MM.1S (cell line): ENCODE measurements around the gene CACNB4.

Experiments
- DNase-seq: peaks from one replicate; pipeline ENCODE4 v3.0.0-alpha.2; 2015
- H2AFZ ChIP-seq: fragments of 300-600 bp; sonication (generic); 2 replicates; pipeline ENCODE4 v1.6.0; 2016; ENCODE audit warnings: antibody characterized with exemption, low read length
- H3F3A ChIP-seq: fragments of 300-600 bp; sonication (generic); 2 replicates; pipeline ENCODE4 v1.6.1; 2016; ENCODE audit warnings: mild to moderate bottlenecking, antibody characterized with exemption, low read length, moderate library complexity, mixed read lengths; ENCODE audit not compliant: insufficient read depth
- H3K27ac ChIP-seq: fragments of 300-600 bp; sonication (generic); 2 replicates; pipeline ENCODE4 v1.5.1; 2016; ENCODE audit warnings: mild to moderate bottlenecking, low read length
- H3K27me3 ChIP-seq: fragments of 300-600 bp; sonication (generic); replicated peaks from 2 replicates; pipeline ENCODE4 v1.6.0; 2016; ENCODE audit warnings: low read length; ENCODE audit not compliant: insufficient read depth
- H3K36me3 ChIP-seq: fragments of 300-600 bp; sonication (generic); replicated peaks from 2 replicates; pipeline ENCODE4 v1.6.1; 2016; ENCODE audit warnings: mild to moderate bottlenecking, low read length, mixed read lengths; ENCODE audit not compliant: insufficient read depth
- H3K4me1 ChIP-seq: fragments of 300-600 bp; sonication (generic); 2 replicates; pipeline ENCODE4 v1.6.1; 2016; ENCODE audit warnings: low read length, mixed read lengths
- H3K4me2 ChIP-seq: fragments of 300-600 bp; sonication (generic); 2 replicates; pipeline ENCODE4 v1.6.0; 2016; ENCODE audit warnings: low read depth, low read length
- H3K4me3 ChIP-seq: fragments of 300-600 bp; sonication (generic); 2 replicates; pipeline ENCODE4 v1.5.1; 2016; ENCODE audit warnings: low read length, mixed read lengths
- H3K79me2 ChIP-seq: fragments of 300-600 bp; sonication (generic); 2 replicates; pipeline ENCODE4 v1.6.1; 2016; ENCODE audit warnings: mixed run types, low read length, mixed read lengths
- H3K9ac ChIP-seq: fragments of 300-600 bp; sonication (generic); 2 replicates; pipeline ENCODE4 v1.6.1; 2016; ENCODE audit warnings: low read length, mixed read lengths
- H3K9me2 ChIP-seq: fragments of 300-600 bp; sonication (generic); replicated peaks from 2 replicates; pipeline ENCODE4 v1.6.1; 2016; ENCODE audit warnings: mild to moderate bottlenecking, low read length, mixed read lengths; ENCODE audit not compliant: insufficient read depth
- H3K9me3 ChIP-seq: fragments of 300-600 bp; sonication (generic); replicated peaks from 2 replicates; pipeline ENCODE4 v1.6.1; 2016; ENCODE audit warnings: mild to moderate bottlenecking, low read length, mixed read lengths; ENCODE audit not compliant: insufficient read depth
- H4K20me1 ChIP-seq: fragments of 300-600 bp; sonication (generic); 2 replicates; pipeline ENCODE4 v1.6.1; 2016; ENCODE audit warnings: mild to moderate bottlenecking, low read length, moderate library complexity, mixed read lengths; ENCODE audit not compliant: insufficient read depth
- EZH2 ChIP-seq: fragments of 300-600 bp; sonication (generic); optimal IDR thresholded peaks from 2 replicates; pipeline ENCODE3; 2017; ENCODE audit warnings: low read depth, mild to moderate bottlenecking, antibody characterized with exemption, low read length, mixed read lengths
- EZH2phosphoT487 ChIP-seq: fragments of 300-600 bp; sonication (generic); IDR thresholded peaks from 2 replicates; pipeline ENCODE4 v1.6.1; 2018; ENCODE audit warnings: antibody characterized with exemption, low read length
- TF ChIP-seq, protein P1 (sequence below): fragments of 300-600 bp; sonication (generic); IDR thresholded peaks from 2 replicates; pipeline ENCODE4 v1.5.1; 2016; ENCODE audit warnings: antibody characterized with exemption, low read length, mixed read lengths

Gene CACNB4

DNA sequence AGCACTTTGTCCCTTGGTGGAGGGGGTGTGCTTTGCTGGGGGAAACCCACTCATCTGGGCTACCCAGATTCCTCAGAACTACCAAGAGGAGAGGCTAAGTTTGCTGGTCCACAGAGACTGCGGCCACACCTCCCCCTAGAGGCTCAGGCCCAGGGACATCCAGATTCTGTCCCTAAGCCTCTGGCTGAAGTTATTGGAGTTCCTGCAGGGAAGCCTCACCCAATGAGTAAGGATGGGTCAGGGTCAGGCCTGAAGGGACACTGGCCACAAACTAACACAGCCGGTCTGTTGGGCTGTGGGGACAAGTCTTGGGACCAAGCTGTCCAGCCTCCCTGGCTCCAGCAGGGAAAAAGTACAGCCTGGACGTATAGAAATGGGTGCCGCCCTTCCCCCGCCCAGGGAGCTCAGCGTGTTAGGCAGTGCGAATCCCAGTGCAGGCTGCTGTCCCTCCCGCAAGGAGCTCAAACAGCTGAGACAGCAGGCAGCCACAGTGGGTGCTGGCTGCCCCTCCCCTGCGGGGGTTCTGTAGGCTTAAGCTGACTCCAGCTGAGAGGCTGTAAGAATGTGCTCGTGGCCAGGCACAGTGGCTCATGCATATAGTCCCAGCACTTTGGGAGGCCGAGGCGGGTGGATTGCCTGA, 183.7 kb downstream of the CACNB4 start:
- no peak overlapping the region for H3K4me2 ChIP-seq
- no peaks in the 10 kb centered on the region for H3K9me2 ChIP-seq
- no peak overlapping the region for H2AFZ ChIP-seq
- no peaks in the 10 kb centered on the region for H4K20me1 ChIP-seq
- no peaks in the 10 kb centered on the region for H3K79me2 ChIP-seq
- H3K36me3 ChIP-seq, result no peaks in the 10 kb centered on the region
- no peak overlapping the region for H3K9ac ChIP-seq
- H3K4me1 ChIP-seq, result peaks cover 15% of the 10 kb centered on the region
- no peak overlapping the region for H3K4me3 ChIP-seq
- no peaks in the 10 kb centered on the region for H3K9me3 ChIP-seq
- TF ChIP-seq, protein P1, sequence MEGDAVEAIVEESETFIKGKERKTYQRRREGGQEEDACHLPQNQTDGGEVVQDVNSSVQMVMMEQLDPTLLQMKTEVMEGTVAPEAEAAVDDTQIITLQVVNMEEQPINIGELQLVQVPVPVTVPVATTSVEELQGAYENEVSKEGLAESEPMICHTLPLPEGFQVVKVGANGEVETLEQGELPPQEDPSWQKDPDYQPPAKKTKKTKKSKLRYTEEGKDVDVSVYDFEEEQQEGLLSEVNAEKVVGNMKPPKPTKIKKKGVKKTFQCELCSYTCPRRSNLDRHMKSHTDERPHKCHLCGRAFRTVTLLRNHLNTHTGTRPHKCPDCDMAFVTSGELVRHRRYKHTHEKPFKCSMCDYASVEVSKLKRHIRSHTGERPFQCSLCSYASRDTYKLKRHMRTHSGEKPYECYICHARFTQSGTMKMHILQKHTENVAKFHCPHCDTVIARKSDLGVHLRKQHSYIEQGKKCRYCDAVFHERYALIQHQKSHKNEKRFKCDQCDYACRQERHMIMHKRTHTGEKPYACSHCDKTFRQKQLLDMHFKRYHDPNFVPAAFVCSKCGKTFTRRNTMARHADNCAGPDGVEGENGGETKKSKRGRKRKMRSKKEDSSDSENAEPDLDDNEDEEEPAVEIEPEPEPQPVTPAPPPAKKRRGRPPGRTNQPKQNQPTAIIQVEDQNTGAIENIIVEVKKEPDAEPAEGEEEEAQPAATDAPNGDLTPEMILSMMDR, result no peak
- TF ChIP-seq EZH2phosphoT487 (no peak), EZH2 (no peak)
- H3K27me3 ChIP-seq, result no peaks in the 10 kb centered on the region
- H3F3A ChIP-seq, result peaks cover 8% of the 10 kb centered on the region; the same call in 1 of the 2 replicates
- no peak for DNase-seq
- H3K27ac ChIP-seq, result no peak overlapping the region

DNA sequence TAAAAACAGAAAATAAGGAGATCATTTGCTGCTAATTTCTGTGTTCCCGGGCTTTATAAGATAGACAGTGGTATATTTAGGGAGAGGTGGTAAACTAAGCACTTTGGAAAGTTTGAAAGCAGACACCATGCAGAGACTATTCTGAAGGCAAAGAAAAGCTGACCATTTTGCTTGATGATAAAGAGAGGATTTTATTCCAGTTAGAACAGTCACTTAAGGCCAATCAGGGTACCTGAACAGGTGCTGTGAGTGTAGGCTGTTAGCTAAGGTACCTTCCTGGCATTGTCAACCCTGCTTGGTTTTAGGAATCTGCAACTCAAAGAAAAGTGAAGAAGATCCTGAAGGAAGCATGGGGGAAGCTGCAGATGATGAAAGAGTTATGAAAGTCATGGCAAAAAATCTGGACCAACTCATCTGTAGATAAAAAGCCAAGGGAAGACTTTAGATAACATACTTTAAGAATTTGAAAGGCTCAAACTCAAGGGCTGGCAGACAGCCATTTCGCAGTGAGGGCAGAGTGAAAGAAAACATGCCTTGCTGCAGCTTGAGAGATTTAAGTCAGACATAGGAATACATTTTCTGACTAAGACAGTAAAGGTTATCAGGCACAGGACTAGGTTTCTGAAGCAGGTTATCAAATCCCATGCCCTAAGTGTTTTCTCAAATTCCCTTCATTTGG, 190.5 kb downstream of the CACNB4 start:
- Histone ChIP-seq H3K9me3 (no peaks in the 10 kb centered on the region), H3K27me3 (no peaks in the 10 kb centered on the region), H2AFZ (no peak overlapping the region), H3F3A (peaks cover 5% of the 10 kb centered on the region; the same call in 1 of the 2 replicates), H3K27ac (no peak overlapping the region), H3K4me1 (peaks cover 19% of the 10 kb centered on the region), H3K36me3 (no peaks in the 10 kb centered on the region), H3K79me2 (no peaks in the 10 kb centered on the region), H4K20me1 (no peaks in the 10 kb centered on the region), H3K4me2 (no peak overlapping the region), H3K4me3 (no peak overlapping the region), H3K9me2 (no peaks in the 10 kb centered on the region), H3K9ac (no peak overlapping the region)
- DNase-seq, result no peak
- TF ChIP-seq, protein P1, result no peak
- TF ChIP-seq EZH2phosphoT487 (no peak), EZH2 (no peak)

DNA sequence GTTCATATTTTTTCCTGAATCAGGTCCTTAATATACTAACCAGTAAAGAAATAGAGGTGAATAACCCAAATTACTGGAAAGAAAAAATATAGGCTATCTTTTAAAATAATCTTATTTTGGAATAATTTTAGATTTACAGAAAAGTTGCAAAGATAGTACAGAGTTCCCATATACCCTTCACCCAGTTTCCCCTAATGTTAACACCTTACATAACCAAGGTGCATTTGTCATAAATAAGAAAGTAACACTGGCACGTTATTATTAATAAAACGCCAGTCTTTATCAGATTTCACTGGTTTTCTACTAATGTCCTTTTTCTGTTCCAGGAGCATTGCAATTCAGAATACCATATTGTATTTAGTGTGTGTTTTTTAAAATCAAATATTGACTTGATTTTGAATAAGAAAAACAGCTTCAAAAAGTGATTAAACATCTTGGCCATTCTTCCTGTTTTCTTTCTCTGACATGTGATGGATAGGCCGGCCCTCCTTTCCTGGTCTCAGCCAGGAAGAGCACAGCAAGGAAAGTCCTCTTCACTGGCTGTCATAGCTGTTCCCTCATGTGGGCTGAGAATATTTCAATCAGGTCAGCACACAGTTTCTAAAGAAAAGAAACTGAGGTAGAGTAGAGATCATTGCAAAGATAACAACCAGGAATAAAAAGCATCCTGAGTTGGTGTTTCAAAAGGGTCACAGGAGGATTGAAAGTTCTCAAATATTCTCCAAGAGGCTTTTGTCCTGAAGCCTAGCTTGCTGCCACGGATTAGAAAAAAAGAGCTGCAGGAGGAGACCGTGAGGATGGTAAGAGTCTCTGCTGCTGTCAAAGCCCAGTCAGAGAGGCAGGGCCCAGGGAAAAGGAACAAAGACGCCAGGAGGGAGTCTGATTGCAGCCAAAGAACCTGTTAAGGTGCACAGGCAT, 191.3 kb downstream of the CACNB4 start:
- no peak for DNase-seq
- peaks cover 5% of the 10 kb centered on the region; the same call in 1 of the 2 replicates for H3F3A ChIP-seq
- H3K9ac ChIP-seq, result no peak overlapping the region
- no peaks in the 10 kb centered on the region for H3K27me3 ChIP-seq
- H4K20me1 ChIP-seq, result no peaks in the 10 kb centered on the region
- no peaks in the 10 kb centered on the region for H3K9me2 ChIP-seq
- H3K4me2 ChIP-seq, result no peak overlapping the region
- H3K4me1 ChIP-seq, result peaks cover 19% of the 10 kb centered on the region
- no peaks in the 10 kb centered on the region for H3K9me3 ChIP-seq
- H2AFZ ChIP-seq, result no peak overlapping the region
- H3K36me3 ChIP-seq, result no peaks in the 10 kb centered on the region
- no peak overlapping the region for H3K27ac ChIP-seq
- H3K79me2 ChIP-seq, result no peaks in the 10 kb centered on the region
- TF ChIP-seq EZH2 (no peak), EZH2phosphoT487 (no peak)
- TF ChIP-seq, protein P1, result no peak
- H3K4me3 ChIP-seq, result no peak overlapping the region
